NK-92 treated with Interleukin-12 subunit alpha and Interleukin-12 subunit beta, amount 100 ng/mL, for 24 hours (cell line): ENCODE results near the gene HMG20A.
"Not testable (repeated sequence)": the region's sequence is repeated elsewhere in the genome, so short reads cannot be mapped to it uniquely, and the experiment has no call there.

Experiments used
- DNase-seq: peaks from one replicate; lab custom pipeline; 2025; lab: John Stamatoyannopoulos, UW

HMG20A gene

GRCh38 chr15:77406846-77407245, 13.8 kb upstream of the HMG20A start:
- DNase-seq = no peak

- no peak for DNase-seq
These were observed 11.2 kb upstream of the HMG20A start for GRCh38 chr15:77409259-77410156.

GRCh38 chr15:77410157-77410500, 10.6 kb upstream of the HMG20A start:
- DNase-seq = not testable (repeated sequence)

DNA sequence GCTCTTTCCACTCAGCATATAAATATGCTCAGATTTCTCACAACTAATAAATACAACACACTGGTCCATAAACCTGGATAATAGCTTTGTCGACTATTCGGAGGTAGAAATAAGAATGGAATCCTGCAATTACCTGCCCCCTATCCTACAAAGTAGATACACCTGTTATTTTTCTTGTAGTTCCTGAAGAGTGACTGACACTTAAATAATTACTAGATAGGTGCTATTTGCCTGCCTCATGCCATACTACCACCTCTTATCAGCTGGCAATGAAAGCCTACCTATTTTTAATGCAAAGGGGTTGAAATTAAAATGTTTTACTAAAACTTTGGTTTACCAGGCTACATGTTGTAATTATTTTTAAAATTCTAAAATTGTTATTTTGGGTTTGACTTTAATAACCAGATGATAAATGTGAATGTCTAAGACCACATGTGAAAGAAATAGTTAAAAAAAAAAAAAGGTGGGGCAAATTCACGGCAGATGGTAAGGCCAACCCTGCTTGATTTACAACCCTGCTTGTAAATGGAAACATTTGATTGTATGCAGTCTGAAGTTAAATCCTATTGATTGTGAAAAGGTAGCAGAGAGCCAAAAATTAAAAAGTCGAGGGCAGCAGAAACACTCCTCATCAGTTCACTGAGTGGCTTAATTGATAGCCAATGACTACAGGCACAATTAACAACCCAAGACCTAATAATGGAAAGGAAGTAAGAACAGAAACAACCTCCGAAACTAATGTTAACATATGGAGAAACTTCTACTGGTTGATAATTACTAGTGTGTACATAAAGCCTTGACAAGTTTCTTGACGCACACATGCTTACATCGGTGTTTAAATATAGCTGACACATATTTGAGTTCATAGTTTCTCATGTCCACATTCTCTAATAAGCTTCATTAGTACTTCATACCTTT, 9.7 kb upstream of the HMG20A start:
- no peak for DNase-seq

GRCh38 chr15:77411619-77411976, 9.1 kb upstream of the HMG20A start:
- DNase-seq = no peak

- no peak for DNase-seq
These were observed 7.6 kb upstream of the HMG20A start for GRCh38 chr15:77412972-77413698.

- no peak for DNase-seq
These were observed 6.9 kb upstream of the HMG20A start for GRCh38 chr15:77413699-77414349.

DNA sequence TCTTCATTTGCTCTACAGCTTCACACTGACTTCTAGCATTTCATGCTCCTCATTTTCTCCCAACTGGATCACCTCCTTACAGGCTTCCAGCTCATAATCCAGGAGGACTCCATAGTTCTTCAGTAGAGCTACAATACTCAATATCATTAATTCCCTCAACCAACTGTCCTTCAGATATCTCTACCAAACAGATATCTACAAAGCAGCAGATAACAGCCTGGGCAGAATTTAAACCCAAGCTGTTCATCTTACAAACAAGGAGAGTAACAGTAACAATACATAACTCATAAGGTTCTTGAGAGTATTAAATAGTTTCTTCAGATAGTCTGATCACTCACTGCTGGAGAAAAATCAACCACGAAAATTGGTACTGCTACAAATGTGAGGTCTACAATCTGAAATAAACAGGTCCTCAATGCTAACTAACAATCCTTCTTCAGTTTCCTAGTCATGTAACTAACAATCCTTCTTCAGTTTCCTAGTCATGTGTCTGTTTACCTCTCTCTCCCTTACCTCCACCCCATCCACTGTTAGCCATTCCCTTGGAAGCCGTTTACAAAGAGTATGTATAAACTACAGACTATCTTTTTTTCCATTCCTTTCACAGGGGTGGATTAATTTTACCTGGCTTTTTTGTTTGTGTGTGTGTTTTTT, 5.8 kb upstream of the HMG20A start:
- DNase-seq = no peak

DNA sequence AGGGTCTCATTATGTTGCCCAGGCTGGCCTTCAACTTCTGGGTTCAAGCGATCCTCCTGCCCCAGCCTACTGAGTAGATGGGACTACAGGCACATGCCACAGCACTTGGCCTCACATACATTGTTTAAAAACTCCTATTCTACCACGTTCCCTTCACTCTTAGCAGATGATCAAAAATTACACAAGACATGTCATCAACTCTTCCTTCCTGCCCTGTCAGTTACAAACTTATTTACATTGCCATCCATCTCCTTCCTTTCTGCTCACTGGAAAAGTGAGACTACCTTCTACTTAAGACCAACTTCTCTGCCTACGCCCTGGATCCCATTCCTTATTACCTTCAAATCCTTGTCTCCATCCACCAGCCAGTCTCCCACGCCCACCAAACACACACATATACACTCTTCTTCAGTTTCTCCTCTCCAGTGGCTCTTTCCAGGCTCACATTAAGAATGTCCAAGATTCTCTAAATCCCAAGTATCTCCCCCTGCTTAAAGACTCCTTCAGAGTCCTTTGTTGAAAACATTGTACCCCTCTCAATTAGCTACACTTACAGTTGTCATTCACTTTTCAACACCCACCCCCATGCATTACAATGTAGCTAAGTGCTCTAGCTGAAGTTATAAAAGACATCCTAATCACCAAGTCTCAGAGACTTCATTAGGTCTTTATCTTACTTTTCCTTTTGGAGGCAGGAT, 5.1 kb upstream of the HMG20A start:
- DNase-seq = no peak

- DNase-seq = no peak
These were observed 4.6 kb upstream of the HMG20A start for GRCh38 chr15:77416148-77416455.

DNA sequence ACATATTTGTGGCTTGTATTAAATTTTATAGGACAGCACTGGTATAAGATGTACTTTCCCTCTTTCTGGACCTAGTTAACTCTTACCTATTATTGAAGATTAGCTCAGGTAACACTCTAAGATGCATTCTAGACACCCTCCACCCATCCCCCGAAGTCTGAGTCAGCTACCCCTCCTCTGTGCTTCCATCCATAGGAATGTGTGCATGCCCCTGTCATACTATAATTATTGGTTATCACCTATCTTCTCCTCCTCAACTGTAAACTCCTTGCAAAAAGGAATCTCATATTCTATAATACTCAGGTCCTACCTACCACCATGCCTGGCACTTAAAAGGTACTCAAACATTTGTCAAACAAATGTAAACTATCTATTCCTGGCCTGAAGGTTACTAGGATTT, 3.7 kb upstream of the HMG20A start:
- no peak for DNase-seq

- no peak for DNase-seq
These were observed 3.1 kb upstream of the HMG20A start for GRCh38 chr15:77417602-77418001.

- no peak for DNase-seq
These were observed 2.2 kb upstream of the HMG20A start for GRCh38 chr15:77418391-77418965.

DNA sequence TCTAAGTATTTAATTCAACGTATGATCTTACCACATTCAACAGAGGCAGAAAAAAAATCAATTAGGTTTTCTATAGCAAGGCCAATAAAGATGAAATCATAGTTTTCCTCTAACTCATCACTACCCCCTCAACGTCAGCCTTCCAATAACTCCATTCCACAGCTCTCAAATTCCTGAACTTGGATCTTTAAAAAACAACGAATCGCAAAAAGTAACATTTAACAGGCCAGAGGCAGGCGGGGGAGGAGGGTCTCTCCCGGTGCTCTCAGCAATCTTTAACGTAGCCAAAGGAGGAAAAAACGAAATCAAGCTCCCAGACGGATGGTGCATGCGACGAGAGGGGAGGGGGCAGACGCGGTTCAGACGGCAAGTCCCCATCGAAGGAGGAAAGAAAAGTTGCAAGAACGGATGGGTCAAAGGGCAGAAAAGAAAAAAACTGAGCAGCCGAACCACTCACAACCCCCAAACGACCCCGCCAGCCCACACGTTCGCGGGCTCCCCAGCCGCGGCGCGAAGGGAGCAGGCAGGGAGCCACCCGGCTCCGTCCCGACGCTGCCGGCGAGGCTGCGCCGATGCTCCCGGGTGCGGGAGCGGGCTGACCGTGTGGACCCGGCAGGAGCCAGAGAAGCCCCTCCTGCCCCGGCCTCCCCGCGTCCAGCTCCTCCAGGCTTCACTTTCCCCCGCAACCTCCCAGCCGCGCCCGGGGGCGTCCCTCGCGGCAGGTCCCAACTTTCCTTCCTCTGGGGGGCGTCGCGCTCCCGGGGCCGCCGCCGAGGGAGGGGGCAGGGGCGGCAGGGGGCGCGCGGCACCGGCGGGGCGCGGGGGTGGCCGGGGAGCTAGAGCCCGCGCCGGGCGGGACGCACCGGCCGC, 1.5 kb upstream of the HMG20A start:
- DNase-seq = no peak

DNA sequence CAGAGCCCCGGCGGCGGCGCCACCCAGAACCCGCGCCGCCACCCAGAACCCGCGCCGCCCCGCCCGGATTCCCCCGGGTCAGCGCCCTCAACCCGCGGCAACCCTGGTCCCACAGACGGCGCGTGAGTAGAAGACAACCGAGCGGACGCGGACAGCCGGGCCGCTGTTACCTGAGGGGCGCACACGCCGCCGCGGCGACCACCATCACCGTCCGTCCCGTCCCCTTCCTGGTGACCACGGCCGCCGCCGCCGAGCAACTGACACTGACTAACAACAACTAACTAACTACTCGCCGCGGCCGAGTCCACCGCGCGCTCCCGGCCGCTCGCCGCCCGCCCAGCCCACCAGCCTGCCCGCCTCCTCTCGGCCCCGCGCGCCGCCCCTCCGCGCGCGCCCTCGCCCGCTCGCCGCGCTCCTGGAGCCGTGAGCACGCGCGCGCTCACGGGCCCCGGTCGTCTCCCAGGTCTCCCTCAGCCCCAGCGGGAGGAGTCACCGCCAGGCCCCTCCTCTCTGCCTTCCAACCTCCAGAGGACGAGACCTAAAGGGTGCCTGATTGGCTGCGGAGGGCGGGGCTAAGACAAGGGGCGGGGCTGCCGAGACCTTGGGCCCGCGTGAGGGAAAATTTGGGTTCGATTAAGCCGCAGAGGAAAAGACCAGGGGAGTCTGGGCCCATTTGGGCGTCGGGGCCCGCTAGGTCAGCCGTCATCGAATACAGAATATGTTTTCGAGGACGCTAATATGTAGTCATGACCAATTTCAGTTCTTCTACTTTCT, 665 bp upstream of the HMG20A start, which contains the start of gene PEAK1:
TSS of gene PEAK1 (minus strand) at position 269 of the 774 bp plus-strand sequence. CDS start 238,178 bp downstream, outside the sequence.
- DNase-seq = peak; percentile 100

GRCh38 chr15:77421370-77421700, 647 bp downstream of the HMG20A start:
- peak; percentile 19 for DNase-seq

DNA sequence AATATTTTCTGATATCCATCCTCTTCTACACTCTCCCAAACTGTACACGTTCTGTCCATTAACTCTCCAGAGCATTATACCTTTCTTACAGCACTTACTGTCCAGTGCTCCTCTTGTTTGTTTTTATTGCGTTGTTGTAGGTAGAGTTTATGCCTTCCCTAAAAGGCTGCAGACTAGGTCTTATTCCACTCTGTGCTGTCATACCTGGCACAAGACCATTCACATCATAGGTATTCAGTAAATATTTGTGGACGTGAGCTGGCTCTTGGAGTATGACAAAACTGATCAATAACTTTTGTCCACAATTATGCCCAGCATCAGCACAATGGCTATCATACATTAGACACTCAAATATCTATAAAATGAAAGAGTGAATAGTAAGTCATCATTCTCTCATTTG, 4.4 kb downstream of the HMG20A start:
- no peak for DNase-seq

DNA sequence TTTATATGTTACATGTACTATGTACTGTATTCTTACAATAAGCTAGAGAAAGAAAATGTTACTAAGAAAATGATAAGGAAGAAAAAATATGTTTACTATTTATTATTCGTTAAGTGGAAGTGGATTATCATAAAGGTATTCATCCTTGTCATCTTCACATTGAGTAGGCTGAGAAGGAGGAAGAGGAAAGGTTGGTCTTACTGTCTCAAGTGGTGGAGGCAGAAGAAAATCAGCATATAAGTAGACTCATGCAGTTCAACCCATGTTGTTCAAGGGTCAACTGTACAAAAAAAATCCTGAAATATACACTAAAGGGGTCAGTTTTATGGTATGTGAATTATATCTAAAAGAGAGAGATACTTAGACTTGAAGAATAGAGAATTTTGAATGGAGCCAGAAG, 5.7 kb downstream of the HMG20A start:
- DNase-seq = no peak

- no peak for DNase-seq
These were observed 6.2 kb downstream of the HMG20A start for GRCh38 chr15:77426871-77427270.
